Panc1 (cell line): ENCODE data around the gene MTR. TPM values are rescaled to one million over a fixed set of nuclear protein-coding genes. Genes with fewer than 3 reads are reported as not detected.

ENCODE experiments used
- ATAC-seq: fragments of 200-7000 bp; cut with Tn5 transposase; 2 replicates; pipeline ENCODE4 v1.9.1; 2020; ENCODE audit warnings: mild to moderate bottlenecking, moderate library complexity
- BruUV-seq: library from RNA; stranded (reverse); fragments of 400-500 nt; replicated peaks from 2 replicates; lab custom pipeline; 2021; lab: Mats Ljungman, UMichigan
- CTCF ChIA-PET: fragments of 300-600 bp; sonication (Branson Sonifier 250); formaldehyde crosslinking; loops from one replicate; lab custom pipeline; 2022; ENCODE audit warnings: antibody characterized with exemption; lab: Charles Lee
- POLR2A ChIA-PET: fragments of 300-600 bp; sonication (Branson Sonifier 250); formaldehyde crosslinking; loops from one replicate; lab custom pipeline; 2022; ENCODE audit warnings: antibody characterized with exemption; lab: Charles Lee
- DNase-seq: peaks from one replicate; pipeline ENCODE4 v3.0.0-alpha.2; 2010; ENCODE audit warnings: low read depth, low spot score
- H3K27ac ChIP-seq: 2 replicates; pipeline ENCODE4 v1.5.1; 2011; ENCODE audit warnings: mild to moderate bottlenecking, low read length, inconsistent platforms
- H3K27me3 ChIP-seq: fragments of 200-500 bp; sonication (Bioruptor generic); 2 replicates; pipeline ENCODE4 v1.6.0; 2014; ENCODE audit warnings: low read length, inconsistent platforms; ENCODE audit not compliant: control insufficient read depth, insufficient read depth
- H3K36me3 ChIP-seq: fragments of 200-500 bp; sonication (Bioruptor generic); 2 replicates; pipeline ENCODE4 v1.5.1; 2014; ENCODE audit warnings: inconsistent platforms, mild to moderate bottlenecking, low read length, moderate library complexity; ENCODE audit not compliant: control insufficient read depth, insufficient read depth
- H3K4me1 ChIP-seq: 2 replicates; pipeline ENCODE4 v1.5.1; 2011; ENCODE audit warnings: inconsistent platforms, mild to moderate bottlenecking, low read length, moderate library complexity; ENCODE audit not compliant: control insufficient read depth, insufficient read depth
- H3K4me3 ChIP-seq, 2 experiments: 2 replicates each; pipeline ENCODE4 v1.5.1; 2011 to 2012; ENCODE audit warnings: low read depth in 2 of 2, low read length in 2 of 2, mild to moderate bottlenecking in 2 of 2, inconsistent platforms in 1 of 2, moderate library complexity in 1 of 2
- H3K9me3 ChIP-seq: fragments of 200-500 bp; sonication (Bioruptor generic); 2 replicates; pipeline ENCODE4 v1.5.1; 2014; ENCODE audit warnings: low read depth, mild to moderate bottlenecking, inconsistent platforms, low read length, moderate library complexity; ENCODE audit not compliant: control insufficient read depth, insufficient read depth
- POLR2AphosphoS5 ChIP-seq: IDR thresholded peaks from 2 replicates; pipeline ENCODE4 v1.6.1; 2012; ENCODE audit warnings: mild to moderate bottlenecking, low read depth, low read length, moderate library complexity
- REST ChIP-seq, 2 experiments: IDR thresholded peaks; 2 replicates each; pipeline ENCODE4 v1.6.1; 2011 to 2012; ENCODE audit warnings: low read depth in 2 of 2, control low read depth in 1 of 2, low read length in 1 of 2, mild to moderate bottlenecking in 1 of 2, moderate library complexity in 1 of 2; ENCODE audit not compliant: insufficient read depth in 1 of 2
- SIN3A ChIP-seq: IDR thresholded peaks from 2 replicates; pipeline ENCODE4 v1.6.1; 2012; ENCODE audit warnings: low read depth, mild to moderate bottlenecking, low read length, moderate library complexity, borderline replicate concordance; ENCODE audit not compliant: insufficient read depth
- TCF7L2 ChIP-seq: IDR thresholded peaks from 2 replicates; pipeline ENCODE4 v1.6.1; 2011; ENCODE audit warnings: mild to moderate bottlenecking, low read depth, low read length, inconsistent platforms
- in situ Hi-C: cut with HindIII; loops from 2 replicates; pipeline ENCODE4 v1.10.0; 2016; ENCODE audit warnings: low sequenced_read_pairs, low pct_unique_long_range_greater_than_20kb
- intact Hi-C: fragments of 100-400 bp; cut with micrococcal nuclease; formaldehyde crosslinking; loops from one replicate; pipeline ENCODE4 v1.10.0; 2022; ENCODE audit not compliant: unreplicated experiment
- total RNA-seq: library from RNA; stranded (reverse); gene quantifications from one replicate; pipeline ENCODE4 v1.2.1, GENCODE V29; 2021; ENCODE audit not compliant: unreplicated experiment
- TF ChIP-seq, protein P1 (sequence below): fragments of 450-650 bp; IDR thresholded peaks from 2 replicates; pipeline ENCODE4 v1.5.1; 2017; ENCODE audit warnings: mild to moderate bottlenecking

Gene MTR
- total RNA-seq, 1 experiment from 2014 or later, result 33.7 TPM

- no peak for ATAC-seq
- TF ChIP-seq SIN3A (no peak), REST (IDR thresholded peaks at IDR 0.05; ENCODE audit: insufficient read depth in 1 of 2, low read depth in 2 of 2, low read length in 1 of 2) (no peak), POLR2AphosphoS5 (no peak), TCF7L2 (no peak)
- TF ChIP-seq, protein P1, sequence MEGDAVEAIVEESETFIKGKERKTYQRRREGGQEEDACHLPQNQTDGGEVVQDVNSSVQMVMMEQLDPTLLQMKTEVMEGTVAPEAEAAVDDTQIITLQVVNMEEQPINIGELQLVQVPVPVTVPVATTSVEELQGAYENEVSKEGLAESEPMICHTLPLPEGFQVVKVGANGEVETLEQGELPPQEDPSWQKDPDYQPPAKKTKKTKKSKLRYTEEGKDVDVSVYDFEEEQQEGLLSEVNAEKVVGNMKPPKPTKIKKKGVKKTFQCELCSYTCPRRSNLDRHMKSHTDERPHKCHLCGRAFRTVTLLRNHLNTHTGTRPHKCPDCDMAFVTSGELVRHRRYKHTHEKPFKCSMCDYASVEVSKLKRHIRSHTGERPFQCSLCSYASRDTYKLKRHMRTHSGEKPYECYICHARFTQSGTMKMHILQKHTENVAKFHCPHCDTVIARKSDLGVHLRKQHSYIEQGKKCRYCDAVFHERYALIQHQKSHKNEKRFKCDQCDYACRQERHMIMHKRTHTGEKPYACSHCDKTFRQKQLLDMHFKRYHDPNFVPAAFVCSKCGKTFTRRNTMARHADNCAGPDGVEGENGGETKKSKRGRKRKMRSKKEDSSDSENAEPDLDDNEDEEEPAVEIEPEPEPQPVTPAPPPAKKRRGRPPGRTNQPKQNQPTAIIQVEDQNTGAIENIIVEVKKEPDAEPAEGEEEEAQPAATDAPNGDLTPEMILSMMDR, result no peak
- DNase-seq, result no peak
- no peak overlapping the region for H3K27ac ChIP-seq
- intact Hi-C loops (no loop called here), in situ Hi-C loops (no loop called here)
- H3K4me3 ChIP-seq, result no peak overlapping the region
- no peaks in the 10 kb centered on the region for H3K36me3 ChIP-seq
- H3K4me1 ChIP-seq, result no peaks in the 10 kb centered on the region
- no TSS peak for BruUV-seq
- H3K9me3 ChIP-seq, result no peaks in the 10 kb centered on the region
- CTCF ChIA-PET, result no interaction called here
- peaks cover 8% of the 10 kb centered on the region; the same call in 1 of the 2 replicates for H3K27me3 ChIP-seq
- POLR2A ChIA-PET, result no interaction called here
These were observed 130.3 kb downstream of the MTR start for GRCh38 chr1:236925386-236925785.

DNA sequence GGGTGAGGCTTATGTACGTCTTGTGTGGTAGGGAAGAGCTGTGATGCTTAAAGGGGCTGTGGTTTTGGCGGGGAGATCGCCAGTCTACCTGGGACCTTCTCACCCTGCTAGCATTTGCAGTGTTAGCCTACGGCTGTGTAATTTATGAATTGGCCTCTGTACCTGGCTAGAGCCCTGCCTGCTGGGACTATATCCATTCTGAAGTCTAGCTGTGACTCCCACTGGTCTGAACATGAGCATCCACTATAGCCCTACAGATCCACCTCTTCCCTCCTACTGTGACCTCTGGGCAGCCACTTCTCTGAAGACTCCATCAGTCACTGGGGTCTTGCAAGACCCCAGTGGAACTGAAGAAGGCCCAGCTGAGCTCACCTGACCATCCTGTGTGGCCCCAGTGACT, 135.4 kb downstream of the MTR start:
- H3K27me3 ChIP-seq, result 0 out of 2 replicates have a peak, but pooled peaks cover 3% of the 10 kb centered on the region

More for the DNA sequence above, 135.4 kb downstream of the MTR start:
- ATAC-seq (no peak), DNase-seq (no peak)
- Histone ChIP-seq H3K36me3 (no peaks in the 10 kb centered on the region), H3K4me1 (no peaks in the 10 kb centered on the region), H3K4me3 (no peak overlapping the region), H3K9me3 (no peaks in the 10 kb centered on the region), H3K27ac (no peak overlapping the region)
- no peak for TF ChIP-seq SIN3A
- TF ChIP-seq, protein P1, result no peak
- no peak for TF ChIP-seq TCF7L2
- TF ChIP-seq POLR2AphosphoS5, result no peak
- TF ChIP-seq REST (IDR thresholded peaks at IDR 0.05; ENCODE audit: insufficient read depth in 1 of 2, low read depth in 2 of 2, low read length in 1 of 2), result no peak
- POLR2A ChIA-PET, result no interaction called here
- in situ Hi-C loops (no loop called here), intact Hi-C loops (no loop called here)
- CTCF ChIA-PET, result no interaction called here
- no TSS peak for BruUV-seq
